Neural crest cell (in vitro differentiated cells): Measurements from ENCODE around the gene MED19. TPM values are rescaled to one million over a fixed set of nuclear protein-coding genes. Genes with fewer than 3 reads are reported as not detected.

Source experiments
- DNase-seq: peaks from one replicate; pipeline ENCODE4 v3.0.0; 2021; ENCODE audit warnings: low read depth, mixed read lengths, low spot score
- H3K27ac Mint-ChIP-seq: one replicate; pipeline ENCODE4 v1.8.0; 2021; ENCODE audit warnings: mild to moderate bottlenecking, mixed read lengths; ENCODE audit not compliant: unreplicated experiment
- H3K27me3 Mint-ChIP-seq: 2 replicates; pipeline ENCODE4 v1.8.0; 2021; ENCODE audit warnings: low read depth, mild to moderate bottlenecking, mixed read lengths
- H3K36me3 Mint-ChIP-seq: 2 replicates; pipeline ENCODE4 v1.8.0; 2021; ENCODE audit warnings: low read depth, mild to moderate bottlenecking, mixed read lengths
- H3K4me1 Mint-ChIP-seq: 2 replicates; pipeline ENCODE4 v1.8.0; 2021; ENCODE audit warnings: mixed read lengths
- H3K4me3 Mint-ChIP-seq: one replicate; pipeline ENCODE4 v1.8.0; 2021; ENCODE audit warnings: mild to moderate bottlenecking, mixed read lengths
- H3K9me3 Mint-ChIP-seq: 2 replicates; pipeline ENCODE4 v1.8.0; 2021; ENCODE audit warnings: mixed read lengths
- total RNA-seq: library from RNA; stranded (reverse); gene quantifications from 2 replicates; pipeline ENCODE4 v1.2.1, GENCODE V29; 2021
- TF ChIP-seq, protein P1 (sequence below): fragments of 200-600 bp; sonication (generic); conservative IDR thresholded peaks from 2 replicates; pipeline ENCODE4 v1.5.0; 2021; ENCODE audit warnings: antibody characterized with exemption, mild to moderate bottlenecking

The MED19 gene
- total RNA-seq, 1 donor from 2014 or later, result 24.1 TPM

- H3K4me3 Mint-ChIP-seq, result no peak overlapping the region
- no peak for DNase-seq
- no peaks in the 10 kb centered on the region for H3K9me3 Mint-ChIP-seq
- TF ChIP-seq, protein P1, sequence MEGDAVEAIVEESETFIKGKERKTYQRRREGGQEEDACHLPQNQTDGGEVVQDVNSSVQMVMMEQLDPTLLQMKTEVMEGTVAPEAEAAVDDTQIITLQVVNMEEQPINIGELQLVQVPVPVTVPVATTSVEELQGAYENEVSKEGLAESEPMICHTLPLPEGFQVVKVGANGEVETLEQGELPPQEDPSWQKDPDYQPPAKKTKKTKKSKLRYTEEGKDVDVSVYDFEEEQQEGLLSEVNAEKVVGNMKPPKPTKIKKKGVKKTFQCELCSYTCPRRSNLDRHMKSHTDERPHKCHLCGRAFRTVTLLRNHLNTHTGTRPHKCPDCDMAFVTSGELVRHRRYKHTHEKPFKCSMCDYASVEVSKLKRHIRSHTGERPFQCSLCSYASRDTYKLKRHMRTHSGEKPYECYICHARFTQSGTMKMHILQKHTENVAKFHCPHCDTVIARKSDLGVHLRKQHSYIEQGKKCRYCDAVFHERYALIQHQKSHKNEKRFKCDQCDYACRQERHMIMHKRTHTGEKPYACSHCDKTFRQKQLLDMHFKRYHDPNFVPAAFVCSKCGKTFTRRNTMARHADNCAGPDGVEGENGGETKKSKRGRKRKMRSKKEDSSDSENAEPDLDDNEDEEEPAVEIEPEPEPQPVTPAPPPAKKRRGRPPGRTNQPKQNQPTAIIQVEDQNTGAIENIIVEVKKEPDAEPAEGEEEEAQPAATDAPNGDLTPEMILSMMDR, result no peak
- no peaks in the 10 kb centered on the region for H3K27me3 Mint-ChIP-seq
- H3K4me1 Mint-ChIP-seq, result no peaks in the 10 kb centered on the region
- H3K27ac Mint-ChIP-seq, result no peak overlapping the region
- peaks cover 13% of the 10 kb centered on the region for H3K36me3 Mint-ChIP-seq
Measured at GRCh38 chr11:57679396-57679795, 32.6 kb downstream of the MED19 start.

GRCh38 chr11:57675176-57675941, 36.7 kb downstream of the MED19 start:
- DNase-seq, result no peak
- no peak overlapping the region for H3K27ac Mint-ChIP-seq
- no peaks in the 10 kb centered on the region for H3K9me3 Mint-ChIP-seq
- H3K4me3 Mint-ChIP-seq, result no peak overlapping the region
- H3K27me3 Mint-ChIP-seq, result no peaks in the 10 kb centered on the region
- peaks cover 7% of the 10 kb centered on the region for H3K36me3 Mint-ChIP-seq
- TF ChIP-seq, protein P1, result no peak
- no peaks in the 10 kb centered on the region for H3K4me1 Mint-ChIP-seq

GRCh38 chr11:57674251-57674650, 37.8 kb downstream of the MED19 start:
- TF ChIP-seq, protein P1, result no peak
- Mint-ChIP-seq H3K27ac (no peak overlapping the region), H3K4me3 (no peak overlapping the region), H3K27me3 (no peaks in the 10 kb centered on the region), H3K9me3 (no peaks in the 10 kb centered on the region), H3K36me3 (peaks cover 7% of the 10 kb centered on the region), H3K4me1 (peaks cover under 1% of the 10 kb centered on the region)
- DNase-seq, result no peak

DNA sequence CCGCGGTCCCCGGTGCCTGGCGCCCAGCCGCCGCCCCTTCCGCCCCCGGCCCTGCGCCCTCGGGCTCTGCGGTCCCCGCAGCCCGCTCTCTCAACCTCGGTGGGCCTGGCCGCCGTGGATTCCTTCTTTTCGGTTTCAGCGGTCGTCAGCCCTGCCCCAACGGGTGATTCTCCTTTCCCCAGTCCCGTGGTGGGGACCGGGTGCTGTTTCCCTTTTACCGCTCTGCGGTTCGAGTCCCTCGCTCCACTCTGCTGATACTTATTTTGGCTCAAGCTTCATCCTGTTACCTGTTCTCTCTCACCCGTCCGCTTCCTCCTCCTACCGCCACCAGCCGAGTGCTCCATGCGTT, 43.6 kb downstream of the MED19 start:
- Mint-ChIP-seq H3K27me3 (peaks cover 4% of the 10 kb centered on the region), H3K36me3 (peaks cover 5% of the 10 kb centered on the region), H3K4me3 (peak overlapping the region; percentile 98), H3K9me3 (no peaks in the 10 kb centered on the region), H3K4me1 (peaks cover 22% of the 10 kb centered on the region), H3K27ac (peak overlapping the region; percentile 100)
- TF ChIP-seq, protein P1, result no peak
- DNase-seq, result no peak

DNA sequence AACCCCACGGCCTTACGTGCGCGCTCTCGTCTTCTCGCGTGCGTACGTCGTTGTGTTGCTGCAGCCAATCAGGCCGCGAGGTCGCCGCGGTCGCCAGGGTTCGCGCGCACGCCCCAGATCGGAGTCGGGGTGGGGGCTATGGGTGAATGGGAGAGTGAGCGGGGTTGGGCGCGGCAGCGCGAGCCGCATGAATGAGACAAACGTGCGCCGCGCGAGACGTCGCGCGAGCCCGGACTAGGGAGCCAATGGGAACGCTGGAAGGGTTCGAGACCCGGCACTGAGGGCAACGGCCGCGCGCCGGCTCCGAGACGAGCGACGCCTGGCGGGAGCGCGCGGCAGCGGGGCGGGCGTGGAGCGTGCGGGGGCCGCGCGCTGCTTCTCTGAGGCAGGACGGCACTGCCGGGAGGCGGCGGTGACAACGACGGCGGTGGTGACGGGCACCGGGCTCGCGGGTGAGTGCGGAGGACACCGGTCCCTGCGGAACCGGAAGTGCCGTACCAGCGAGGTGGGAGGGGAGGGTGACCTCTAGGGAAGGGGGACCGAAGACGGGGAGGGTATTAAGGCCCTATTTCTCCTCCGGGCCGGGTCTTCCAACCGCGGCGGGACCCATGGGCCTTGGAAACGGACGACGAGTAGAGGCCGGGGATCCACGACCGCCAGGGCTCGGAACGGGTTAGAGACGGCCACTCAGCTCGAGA, 44.1 kb downstream of the MED19 start, which contains the start of gene ZDHHC5:
Gene ZDHHC5, plus strand, starts transcription at position 379 of the 698 bp plus-strand sequence. CDS start 4,977 bp downstream, outside the sequence.
- Mint-ChIP-seq H3K27ac (peak within 1 kb of the TSS; percentile 100), H3K4me1 (peaks cover 22% of the 10 kb centered on the region)

More for the DNA sequence above, 44.1 kb downstream of the MED19 start, which contains the start of gene ZDHHC5:
- Mint-ChIP-seq H3K27me3 (peaks cover 4% of the 10 kb centered on the region), H3K4me3 (peak within 1 kb of the TSS; percentile 98), H3K36me3 (peaks cover under 1% of the 10 kb centered on the region), H3K9me3 (no peaks in the 10 kb centered on the region)
- peak; percentile 96 for DNase-seq
- TF ChIP-seq, protein P1, result peak; percentile 57
